Esophagus muscularis mucosa (tissue), 3 donors: ENCODE measurements around the gene HOMEZ.

Experiments
- POLR2A ChIP-seq: fragments of 450-650 bp; IDR thresholded peaks from one replicate; pipeline ENCODE4 v1.6.1; 2017; ENCODE audit warnings: antibody characterized with exemption, moderate library complexity, mild to moderate bottlenecking, low read depth
- POLR2AphosphoS5 ChIP-seq, 2 donors: sonication (generic); formaldehyde crosslinking; IDR thresholded peaks; one replicate each; pipeline ENCODE4 v1.6.1; 2017; ENCODE audit warnings: antibody characterized with exemption in 2 of 2
- TF ChIP-seq, protein P1 (sequence below), 3 experiments: fragments of 200-600 bp in 2 of 3; fragments of 450-650 bp in 1 of 3; sonication (generic) in 2 of 3; IDR thresholded peaks; one replicate each; pipeline ENCODE4 v1.5.1; 2017 to 2019; ENCODE audit warnings: antibody characterized with exemption in 3 of 3, mild to moderate bottlenecking in 2 of 3, moderate library complexity in 1 of 3

DNA sequence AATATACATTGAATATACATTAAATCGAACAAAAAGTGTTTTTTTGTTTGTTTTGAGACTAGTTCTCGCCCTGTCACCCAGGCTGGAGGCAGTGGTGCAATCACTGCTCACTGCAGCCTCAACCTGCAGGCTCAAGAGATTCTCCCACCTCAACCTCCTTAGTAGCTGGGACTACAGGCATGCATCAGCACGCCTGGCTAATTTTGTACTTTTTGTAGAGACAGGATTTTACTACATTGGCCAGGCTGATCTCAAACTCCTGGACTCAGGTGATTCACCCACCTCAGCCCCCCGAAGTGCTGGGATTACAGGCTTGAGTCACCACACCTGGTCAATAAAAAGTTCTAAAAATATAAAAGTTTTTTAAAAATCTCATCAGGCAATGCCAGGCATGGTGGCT, 58.4 kb downstream of the HOMEZ start:
- TF ChIP-seq, protein P1, sequence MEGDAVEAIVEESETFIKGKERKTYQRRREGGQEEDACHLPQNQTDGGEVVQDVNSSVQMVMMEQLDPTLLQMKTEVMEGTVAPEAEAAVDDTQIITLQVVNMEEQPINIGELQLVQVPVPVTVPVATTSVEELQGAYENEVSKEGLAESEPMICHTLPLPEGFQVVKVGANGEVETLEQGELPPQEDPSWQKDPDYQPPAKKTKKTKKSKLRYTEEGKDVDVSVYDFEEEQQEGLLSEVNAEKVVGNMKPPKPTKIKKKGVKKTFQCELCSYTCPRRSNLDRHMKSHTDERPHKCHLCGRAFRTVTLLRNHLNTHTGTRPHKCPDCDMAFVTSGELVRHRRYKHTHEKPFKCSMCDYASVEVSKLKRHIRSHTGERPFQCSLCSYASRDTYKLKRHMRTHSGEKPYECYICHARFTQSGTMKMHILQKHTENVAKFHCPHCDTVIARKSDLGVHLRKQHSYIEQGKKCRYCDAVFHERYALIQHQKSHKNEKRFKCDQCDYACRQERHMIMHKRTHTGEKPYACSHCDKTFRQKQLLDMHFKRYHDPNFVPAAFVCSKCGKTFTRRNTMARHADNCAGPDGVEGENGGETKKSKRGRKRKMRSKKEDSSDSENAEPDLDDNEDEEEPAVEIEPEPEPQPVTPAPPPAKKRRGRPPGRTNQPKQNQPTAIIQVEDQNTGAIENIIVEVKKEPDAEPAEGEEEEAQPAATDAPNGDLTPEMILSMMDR (IDR thresholded peaks at IDR 0.05) = no peak
- TF ChIP-seq POLR2A = no peak
- TF ChIP-seq POLR2AphosphoS5 (IDR thresholded peaks at IDR 0.05) = no peak
